Adrenal gland (tissue), 12 donors: ENCODE results near the gene FYN. TPM values are rescaled to one million over a fixed set of nuclear protein-coding genes. Genes with fewer than 3 reads are reported as not detected.

Source experiments
- DNase-seq, 7 donors: peaks; one replicate each; pipeline ENCODE4 v3.0.0-alpha.2; 2019 to 2020
- H3K27ac ChIP-seq, 5 donors: fragments of 200-600 bp; sonication (generic) in 4 of 5; 1 replicate in 3 of 5; 2 replicates in 2 of 5; pipeline versions ENCODE4 v1.5.1 to v1.8.0; 2016 to 2020; ENCODE audit warnings: mild to moderate bottlenecking in 1 of 5
- H3K27me3 ChIP-seq: fragments of 200-600 bp; 2 replicates; pipeline ENCODE4 v1.8.0; 2021
- H3K36me3 ChIP-seq, 2 donors: fragments of 200-600 bp; replicated peaks in 1 of 2; 1 replicate in 1 of 2; 2 replicates in 1 of 2; pipeline versions ENCODE4 v1.5.1 to v1.8.0; 2018 to 2022
- H3K4me1 ChIP-seq, 2 donors: fragments of 200-600 bp; replicated peaks in 1 of 2; 1 replicate in 1 of 2; 2 replicates in 1 of 2; pipeline versions ENCODE4 v1.5.1 to v1.8.0; 2018 to 2021
- H3K4me3 ChIP-seq, 4 donors: fragments of 200-600 bp; sonication (generic) in 3 of 4; one replicate each; pipeline ENCODE4 v1.5.1; 2016 to 2018
- H3K9me3 ChIP-seq, 3 donors: fragments of 200-600 bp; sonication (generic) in 1 of 3; replicated peaks in 1 of 3; 1 replicate in 2 of 3; 2 replicates in 1 of 3; pipeline versions ENCODE4 v1.5.1 to v1.8.0; 2016 to 2021
- POLR2A ChIP-seq, 2 donors: fragments of 450-650 bp; IDR thresholded peaks; one replicate each; pipeline ENCODE4 v1.6.1; 2017; ENCODE audit warnings: antibody characterized with exemption in 2 of 2, mild to moderate bottlenecking in 2 of 2, moderate library complexity in 1 of 2
- WGBS, 4 donors: extraction: QIAGEN DNeasy Blood & Tissue Kit in 2 of 4; methylation state at CpG; one replicate each; pipeline versions ENCODE4 v1.1.5 to v1.1.7; 2013 to 2017; 5-methylcytosine and 5-hydroxymethylcytosine counted together
- intact Hi-C, 2 donors: fragments of 100-400 bp; cut with DNase I; formaldehyde crosslinking; loops; one replicate each; pipeline versions ENCODE4 v1.14.1 to v1.15.0; 2022 to 2023
- polyA plus RNA-seq, 3 donors: library from polyadenylated mRNA; stranded (reverse); fragments of 200-250 nt in 2 of 3; fragments of 350-450 nt in 1 of 3; fragmentation: Illumina TruSeq in 1 of 3; extraction: RNeasy Lipid Tissue Mini Kit (QIAGEN cat#74804) in 1 of 3; gene quantifications; one replicate each; pipeline ENCODE4 v1.2.3, GENCODE V29; 2013 to 2014
- total RNA-seq, 9 donors: library from RNA; depleted of rRNA in 4 of 9; stranded (reverse); fragments of >200 nt in 4 of 9; fragments of 120-200 nt in 1 of 9; fragmentation: NEBNext Ultra II Directional in 1 of 9; extraction: Animal tissue kit (Norgen Biotek cat#: 25700) in 1 of 9; gene quantifications; one replicate each; pipeline versions ENCODE4 v1.1.0 to v1.2.4, GENCODE V29; 2013 to 2023
- TF ChIP-seq, protein P1 (sequence below), 6 experiments: fragments of 450-650 bp in 4 of 6; fragments of 200-600 bp in 2 of 6; sonication (generic) in 1 of 6; IDR thresholded peaks; 1 replicate in 5 of 6; 2 replicates in 1 of 6; pipeline versions ENCODE4 v1.5.1 to v1.8.0; 2016 to 2021; ENCODE audit warnings: antibody characterized with exemption in 6 of 6, mild to moderate bottlenecking in 2 of 6, moderate library complexity in 1 of 6
- donor health status: healthy with polysubstance abuse.
- donor health status: Bipolar disorder and iron deficiency.
- donor health status: DM: yes; HTN: yes; CAD: no.
- donor health status: DM: no; HTN: no; CAD: no.
- donor health status: DM: no; HTN: no; CAD: no.
- donor health status: DM: yes; HTN: yes; CAD: no.

FYN gene
- total and polyA plus RNA-seq, 12 donors = 10.7 to 36.5 (median 19.8) TPM

DNA sequence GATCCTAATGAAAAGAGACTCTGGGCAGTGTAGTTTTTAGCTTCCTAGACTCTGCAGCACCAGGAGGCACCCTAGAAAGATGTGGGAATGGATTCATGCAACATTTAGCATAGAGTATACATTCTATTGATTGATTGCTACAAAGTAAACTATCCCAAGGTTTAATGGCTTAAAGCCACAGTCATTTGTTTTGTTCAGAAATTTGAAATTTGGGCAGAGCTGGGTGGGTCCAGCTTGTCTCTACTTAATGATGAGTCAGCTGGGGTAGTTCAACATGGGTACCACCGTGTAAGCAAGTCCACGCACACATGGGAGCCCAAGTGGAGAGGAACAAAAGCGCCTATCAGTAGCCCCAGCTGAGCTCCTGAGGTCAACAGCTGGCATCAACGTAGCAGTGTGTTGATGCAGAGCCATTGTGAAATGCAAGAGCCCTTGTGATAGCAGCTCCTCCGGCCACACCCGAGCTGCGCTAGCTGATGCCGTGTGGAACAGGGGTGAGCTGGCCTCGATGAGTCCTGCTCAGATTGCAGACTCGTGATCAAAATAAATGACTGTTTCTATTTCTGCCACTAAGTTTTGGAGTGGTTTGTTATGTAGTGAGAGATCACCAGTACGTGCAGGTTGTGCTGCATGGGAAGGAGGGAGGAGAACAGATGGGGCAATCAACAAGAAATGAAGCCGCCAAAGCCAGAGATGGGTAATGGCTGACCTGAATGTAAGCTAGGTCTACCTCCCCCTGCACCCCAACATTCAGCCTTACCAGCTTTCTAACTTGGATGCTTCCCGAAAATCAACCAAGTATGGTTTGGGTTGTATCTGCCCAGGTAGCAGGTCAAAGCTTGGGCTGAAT, 221.8 kb downstream of the FYN start:
- peak in 1 of 7 donors; percentile 59 for DNase-seq
- Histone ChIP-seq H3K27me3 (no peaks in the 10 kb centered on the region), H3K36me3 (no peaks in the 10 kb centered on the region), H3K27ac (no peak overlapping the region), H3K4me3 (no peak overlapping the region), H3K9me3 (no peaks in the 10 kb centered on the region), H3K4me1 (no peaks in the 10 kb centered on the region)
- WGBS, 4 donors = 82 to 90% (median 87%) methylated on average over 5 to 13 of the region's 13 CpGs
- intact Hi-C loops = no loop called here
- no peak for TF ChIP-seq POLR2A (IDR thresholded peaks at IDR 0.05)

- no peak overlapping the region for H3K27ac ChIP-seq
- H3K4me1 ChIP-seq = no peaks in the 10 kb centered on the region
- intact Hi-C loops = no loop called here
- H3K4me3 ChIP-seq = no peak overlapping the region
- H3K27me3 ChIP-seq = no peaks in the 10 kb centered on the region
- DNase-seq = no peak
- no peaks in the 10 kb centered on the region for H3K9me3 ChIP-seq
- H3K36me3 ChIP-seq = no peaks in the 10 kb centered on the region
- 71 to 87% (median 78%) methylated on average over 9 of the region's 9 CpGs for WGBS, 4 donors
- TF ChIP-seq, protein P1, sequence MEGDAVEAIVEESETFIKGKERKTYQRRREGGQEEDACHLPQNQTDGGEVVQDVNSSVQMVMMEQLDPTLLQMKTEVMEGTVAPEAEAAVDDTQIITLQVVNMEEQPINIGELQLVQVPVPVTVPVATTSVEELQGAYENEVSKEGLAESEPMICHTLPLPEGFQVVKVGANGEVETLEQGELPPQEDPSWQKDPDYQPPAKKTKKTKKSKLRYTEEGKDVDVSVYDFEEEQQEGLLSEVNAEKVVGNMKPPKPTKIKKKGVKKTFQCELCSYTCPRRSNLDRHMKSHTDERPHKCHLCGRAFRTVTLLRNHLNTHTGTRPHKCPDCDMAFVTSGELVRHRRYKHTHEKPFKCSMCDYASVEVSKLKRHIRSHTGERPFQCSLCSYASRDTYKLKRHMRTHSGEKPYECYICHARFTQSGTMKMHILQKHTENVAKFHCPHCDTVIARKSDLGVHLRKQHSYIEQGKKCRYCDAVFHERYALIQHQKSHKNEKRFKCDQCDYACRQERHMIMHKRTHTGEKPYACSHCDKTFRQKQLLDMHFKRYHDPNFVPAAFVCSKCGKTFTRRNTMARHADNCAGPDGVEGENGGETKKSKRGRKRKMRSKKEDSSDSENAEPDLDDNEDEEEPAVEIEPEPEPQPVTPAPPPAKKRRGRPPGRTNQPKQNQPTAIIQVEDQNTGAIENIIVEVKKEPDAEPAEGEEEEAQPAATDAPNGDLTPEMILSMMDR (IDR thresholded peaks at IDR 0.05) = no peak
- TF ChIP-seq POLR2A (IDR thresholded peaks at IDR 0.05) = no peak
These were observed 223.2 kb downstream of the FYN start for GRCh38 chr6:111650049-111650448.

GRCh38 chr6:111648100-111648499, 225.2 kb downstream of the FYN start:
- no peak overlapping the region for H3K27ac ChIP-seq
- WGBS, 4 donors = 90 to 100% (median 94%) methylated on average over 4 to 5 of the region's 5 CpGs
- no peaks in the 10 kb centered on the region for H3K27me3 ChIP-seq
- no peak for TF ChIP-seq POLR2A (IDR thresholded peaks at IDR 0.05)
- TF ChIP-seq, protein P1 (IDR thresholded peaks at IDR 0.05) = no peak
- intact Hi-C loops = loop anchor here in 1 of 2 donors (10.0 kb wide), 1 partner anchor 273 kb away; no protein-coding TSS in a partner anchor
- H3K36me3 ChIP-seq = no peaks in the 10 kb centered on the region
- no peaks in the 10 kb centered on the region for H3K4me1 ChIP-seq
- no peak overlapping the region for H3K4me3 ChIP-seq
- DNase-seq = no peak
- no peaks in the 10 kb centered on the region for H3K9me3 ChIP-seq

- Histone ChIP-seq H3K4me3 (no peak overlapping the region), H3K4me1 (peaks cover 0 to 4% of the 10 kb centered on the region in 2 donors), H3K36me3 (no peaks in the 10 kb centered on the region), H3K27me3 (no peaks in the 10 kb centered on the region), H3K9me3 (no peaks in the 10 kb centered on the region), H3K27ac (no peak overlapping the region)
- 73 to 85% (median 80%) methylated on average over 8 of the region's 8 CpGs for whole genome bisulfite sequencing, 4 donors
- TF ChIP-seq, protein P1 (IDR thresholded peaks at IDR 0.05) = no peak
- TF ChIP-seq POLR2A (IDR thresholded peaks at IDR 0.05) = no peak
- no peak for DNase-seq
- intact Hi-C loops = loop anchor here in 1 of 2 donors (10.0 kb wide), 1 partner anchor 272 kb away; no protein-coding TSS in a partner anchor
These were observed 226.3 kb downstream of the FYN start for GRCh38 chr6:111646942-111647341.
